ENCODE measurements around the gene TDRD10.

Gene TDRD10

GRCh38 chr1:154556422-154556821 lies 54.4 kb downstream of the TDRD10 start:
- no peak for TF ChIP-seq FOXM1 (IDR thresholded peaks at IDR 0.05; ENCODE audit: borderline replicate concordance, low read depth)
- TF ChIP-seq TEAD4 (IDR thresholded peaks at IDR 0.05): peak; percentile 69

GRCh38 chr1:154557248-154557938 lies 55.4 kb downstream of the TDRD10 start:
- TF ChIP-seq NFIC (IDR thresholded peaks at IDR 0.05) (no peak), CREB1 (IDR thresholded peaks at IDR 0.05; ENCODE audit: low read depth) (no peak), TCF12 (IDR thresholded peaks at IDR 0.05; ENCODE audit: low read depth) (no peak), ZBTB7A (IDR thresholded peaks at IDR 0.05; ENCODE audit: low read depth) (no peak)
- TF ChIP-seq, protein P1, sequence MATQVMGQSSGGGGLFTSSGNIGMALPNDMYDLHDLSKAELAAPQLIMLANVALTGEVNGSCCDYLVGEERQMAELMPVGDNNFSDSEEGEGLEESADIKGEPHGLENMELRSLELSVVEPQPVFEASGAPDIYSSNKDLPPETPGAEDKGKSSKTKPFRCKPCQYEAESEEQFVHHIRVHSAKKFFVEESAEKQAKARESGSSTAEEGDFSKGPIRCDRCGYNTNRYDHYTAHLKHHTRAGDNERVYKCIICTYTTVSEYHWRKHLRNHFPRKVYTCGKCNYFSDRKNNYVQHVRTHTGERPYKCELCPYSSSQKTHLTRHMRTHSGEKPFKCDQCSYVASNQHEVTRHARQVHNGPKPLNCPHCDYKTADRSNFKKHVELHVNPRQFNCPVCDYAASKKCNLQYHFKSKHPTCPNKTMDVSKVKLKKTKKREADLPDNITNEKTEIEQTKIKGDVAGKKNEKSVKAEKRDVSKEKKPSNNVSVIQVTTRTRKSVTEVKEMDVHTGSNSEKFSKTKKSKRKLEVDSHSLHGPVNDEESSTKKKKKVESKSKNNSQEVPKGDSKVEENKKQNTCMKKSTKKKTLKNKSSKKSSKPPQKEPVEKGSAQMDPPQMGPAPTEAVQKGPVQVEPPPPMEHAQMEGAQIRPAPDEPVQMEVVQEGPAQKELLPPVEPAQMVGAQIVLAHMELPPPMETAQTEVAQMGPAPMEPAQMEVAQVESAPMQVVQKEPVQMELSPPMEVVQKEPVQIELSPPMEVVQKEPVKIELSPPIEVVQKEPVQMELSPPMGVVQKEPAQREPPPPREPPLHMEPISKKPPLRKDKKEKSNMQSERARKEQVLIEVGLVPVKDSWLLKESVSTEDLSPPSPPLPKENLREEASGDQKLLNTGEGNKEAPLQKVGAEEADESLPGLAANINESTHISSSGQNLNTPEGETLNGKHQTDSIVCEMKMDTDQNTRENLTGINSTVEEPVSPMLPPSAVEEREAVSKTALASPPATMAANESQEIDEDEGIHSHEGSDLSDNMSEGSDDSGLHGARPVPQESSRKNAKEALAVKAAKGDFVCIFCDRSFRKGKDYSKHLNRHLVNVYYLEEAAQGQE (IDR thresholded peaks at IDR 0.05; ENCODE audit: low read depth): no peak
- TF ChIP-seq, protein P2, sequence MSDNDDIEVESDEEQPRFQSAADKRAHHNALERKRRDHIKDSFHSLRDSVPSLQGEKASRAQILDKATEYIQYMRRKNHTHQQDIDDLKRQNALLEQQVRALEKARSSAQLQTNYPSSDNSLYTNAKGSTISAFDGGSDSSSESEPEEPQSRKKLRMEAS (IDR thresholded peaks at IDR 0.05): no peak

DNA sequence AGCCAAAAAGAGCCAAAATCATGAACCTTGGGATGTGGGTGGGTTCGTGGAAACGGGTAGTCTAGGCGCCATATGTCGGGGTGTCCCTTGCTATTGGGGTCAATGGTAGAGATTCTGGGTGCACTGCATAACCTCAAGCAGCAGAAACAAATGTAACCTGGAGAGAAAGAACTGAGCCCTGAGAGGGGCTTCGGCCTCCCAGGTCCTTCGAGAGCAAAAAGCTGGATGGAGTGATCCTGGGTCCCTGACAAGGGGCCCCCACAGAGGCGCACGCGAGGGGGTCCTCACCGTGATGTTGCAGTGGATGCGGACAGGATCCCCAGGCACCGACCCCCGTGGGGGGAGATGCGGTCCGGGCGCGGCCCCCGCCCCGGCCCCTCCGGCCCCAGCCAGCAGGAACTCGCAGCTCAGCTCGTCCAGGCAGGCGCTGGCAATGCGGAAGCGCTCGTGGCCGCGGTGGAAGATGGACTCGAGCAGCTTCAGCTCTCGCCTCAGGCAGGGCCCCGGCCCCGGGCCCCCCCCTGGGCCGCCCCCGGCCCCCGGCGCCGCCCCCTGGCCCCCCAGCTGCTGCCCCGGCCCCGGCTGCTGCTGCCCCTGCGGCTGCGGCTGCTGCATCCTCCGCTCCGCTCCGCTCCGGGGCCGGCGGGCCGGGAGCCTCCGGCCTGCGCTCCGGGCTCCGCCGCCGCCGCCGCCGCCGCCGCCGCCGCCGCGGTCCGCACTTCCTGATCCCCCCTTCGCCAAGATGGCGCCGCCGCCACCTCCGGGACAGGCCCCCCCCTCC lies 56.1 kb downstream of the TDRD10 start, which contains the start of gene UBE2Q1:
UBE2Q1 (minus strand) TSS at position 724 of the 781 bp plus-strand sequence; CDS start at position 615, 109 bp downstream.
- TF ChIP-seq USF1 (IDR thresholded peaks at IDR 0.05) (no peak), YY1 (IDR thresholded peaks at IDR 0.05; ENCODE audit: low read depth) (peak; percentile 91)

DNA sequence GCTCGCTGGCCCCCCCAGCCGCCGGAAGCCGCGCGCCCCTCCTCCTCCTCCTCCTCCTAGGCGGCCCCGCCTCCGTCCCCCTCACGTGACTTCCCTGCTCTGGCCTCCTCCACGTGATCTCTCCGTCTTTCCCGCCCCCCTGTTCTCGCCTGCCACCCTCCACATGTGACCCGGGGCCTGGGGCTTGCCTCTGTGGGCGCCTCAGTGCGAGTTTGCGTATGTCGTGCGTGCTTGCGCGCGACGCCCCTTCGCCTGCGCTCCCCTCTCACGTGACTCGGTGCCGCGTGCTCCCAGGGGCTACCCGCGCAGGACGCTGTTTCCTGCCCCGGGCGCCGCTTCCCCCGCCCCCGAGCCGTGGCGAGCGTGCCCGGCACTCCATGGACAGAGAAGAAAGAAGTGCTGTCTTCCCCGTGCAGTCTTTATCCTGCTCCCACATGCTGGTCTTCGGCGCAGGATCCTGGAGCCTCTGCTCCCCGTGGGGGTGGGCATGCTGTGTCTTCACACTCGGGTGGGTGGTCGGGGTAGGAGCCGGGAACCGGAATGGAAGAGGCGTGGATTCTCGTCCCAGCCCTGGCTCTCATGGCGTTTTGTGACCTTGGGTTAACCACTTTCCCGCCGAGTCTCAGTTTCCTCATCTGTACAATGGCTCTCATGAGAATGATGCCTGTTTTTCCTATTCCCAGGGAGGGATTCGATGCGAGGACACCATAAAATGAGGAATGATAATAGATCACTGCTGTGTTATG lies 56.9 kb downstream of the TDRD10 start:
- TF ChIP-seq TAF1 (IDR thresholded peaks at IDR 0.05; ENCODE audit: low read depth) (peak; percentile 63; the same call in 1 of the 2 replicates), CREB1 (IDR thresholded peaks at IDR 0.05; ENCODE audit: low read depth) (peak; percentile 75), EGR1 (IDR thresholded peaks at IDR 0.05) (peak; percentile 22; the same call in 1 of the 2 replicates), TCF12 (IDR thresholded peaks at IDR 0.05; ENCODE audit: low read depth) (peak; percentile 22; the same call in 1 of the 2 replicates), RAD21 (IDR thresholded peaks at IDR 0.05; ENCODE audit: low read depth) (no peak), NFIC (IDR thresholded peaks at IDR 0.05) (no peak), USF1 (IDR thresholded peaks at IDR 0.05) (peak; percentile 99)
- TF ChIP-seq, protein P2 (IDR thresholded peaks at IDR 0.05): peak; percentile 100

DNA sequence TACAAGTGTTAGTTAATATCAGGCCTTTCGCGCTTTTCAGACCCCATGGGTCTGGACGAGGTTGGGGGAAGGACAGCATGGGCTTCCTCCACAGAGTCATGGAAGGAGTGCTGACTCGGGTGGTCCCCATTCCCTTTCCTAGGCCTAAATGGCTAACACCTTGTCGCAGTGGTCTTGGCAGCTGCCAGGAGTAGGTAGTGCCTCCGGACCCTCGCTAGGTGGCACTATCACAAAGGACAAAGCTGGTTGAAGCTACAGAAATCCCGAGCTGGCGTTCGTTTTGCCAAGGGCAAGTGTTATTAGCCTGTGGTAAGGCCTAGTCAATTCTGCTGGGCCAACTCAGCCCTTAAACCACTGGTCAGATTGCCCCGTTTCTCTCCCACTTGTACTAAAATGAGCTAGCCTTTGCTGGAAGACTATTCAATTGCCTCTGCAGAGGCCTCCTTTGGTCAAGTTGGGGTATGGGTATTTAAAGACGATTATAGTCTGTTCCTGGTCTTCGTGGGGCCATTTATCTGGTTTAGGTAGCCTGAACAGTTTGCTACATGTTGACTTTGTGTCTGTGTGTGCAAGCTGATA lies 57.5 kb downstream of the TDRD10 start:
- no peak for TF ChIP-seq TEAD4 (IDR thresholded peaks at IDR 0.05)
- peak; percentile 90 for TF ChIP-seq RAD21 (IDR thresholded peaks at IDR 0.05; ENCODE audit: low read depth)
- TF ChIP-seq TCF12 (IDR thresholded peaks at IDR 0.05; ENCODE audit: low read depth): no peak
- TF ChIP-seq EP300 (IDR thresholded peaks at IDR 0.05; ENCODE audit: borderline replicate concordance): no peak
- no peak for TF ChIP-seq TAF1 (IDR thresholded peaks at IDR 0.05; ENCODE audit: low read depth)
- no peak for TF ChIP-seq FOXM1 (IDR thresholded peaks at IDR 0.05; ENCODE audit: borderline replicate concordance, low read depth)
- no peak for TF ChIP-seq USF1 (IDR thresholded peaks at IDR 0.05)
- TF ChIP-seq, protein P1 (IDR thresholded peaks at IDR 0.05; ENCODE audit: low read depth): no peak
- TF ChIP-seq YY1 (IDR thresholded peaks at IDR 0.05; ENCODE audit: low read depth): 0 out of 2 replicates have a peak, but pooled peaks have one; percentile 28
- TF ChIP-seq EGR1 (IDR thresholded peaks at IDR 0.05): no peak

Data from Ishikawa (cell line).